Measurements from ENCODE around the gene NXPH3.

GRCh38 chr17:49551221-49552069, 24.2 kb upstream of the NXPH3 start:
- no peak for TF ChIP-seq CTCF (IDR thresholded peaks at IDR 0.05; ENCODE audit: low read depth, low read length)
- TF ChIP-seq EZH2phosphoT487 (IDR thresholded peaks at IDR 0.05; ENCODE audit: low read depth) = no peak
